HepG2 (cell line): Measurements from ENCODE around the gene GNG12.

Experiments
- ATF3 ChIP-seq: sonication (generic); formaldehyde crosslinking; IDR thresholded peaks from 2 replicates; pipeline ENCODE4 v1.4.0; 2020; ENCODE audit warnings: missing genetic modification reagents
- ATF7-NPFF ChIP-seq: sonication (generic); formaldehyde crosslinking; IDR thresholded peaks from 2 replicates; pipeline ENCODE4 v1.8.1; 2023; ENCODE audit warnings: mild to moderate bottlenecking, low read depth, missing genetic modification reagents, moderate library complexity
- EED ChIP-seq: sonication (generic); formaldehyde crosslinking; IDR thresholded peaks from 2 replicates; pipeline ENCODE4 v1.5.0; 2020; ENCODE audit warnings: mild to moderate bottlenecking, missing genetic modification reagents
- ZNF282 ChIP-seq: fragments of 450-650 bp; IDR thresholded peaks from 2 replicates; pipeline ENCODE4 v1.6.1; 2018; ENCODE audit not compliant: partially characterized antibody

GRCh38 chr1:67769633-67770256, 63.5 kb downstream of the GNG12 start:
- TF ChIP-seq ATF3 (CRISPR knock-in tag), result no peak
- no peak for TF ChIP-seq ZNF282
- no peak for TF ChIP-seq EED (CRISPR knock-in tag)
- no peak for TF ChIP-seq ATF7-NPFF (CRISPR knock-in tag)
